Heart left ventricle (tissue), 16 donors: ENCODE measurements around the gene RNF213. TPM values are rescaled to one million over a fixed set of nuclear protein-coding genes. Genes with fewer than 3 reads are reported as not detected.
A peak's percentile ranks its signal among the peaks of the same experiment; 100 is the strongest.

ENCODE experiments used
- ATAC-seq, 4 donors: fragments of 200-7000 bp; cut with Tn5 transposase; one replicate each; pipeline ENCODE4 v1.9.1; 2020 to 2022; ENCODE audit warnings: moderate library complexity in 4 of 4, mild to moderate bottlenecking in 3 of 4, moderate number of reproducible peaks in 1 of 4
- DNase-seq, 5 donors: peaks; one replicate each; pipeline ENCODE4 v3.0.0-alpha.2; 2020
- H3K27ac ChIP-seq, 12 donors: fragments of 200-600 bp; sonication (generic) in 4 of 12; one replicate each; pipeline versions ENCODE4 v1.5.0 to v1.8.0; 2016 to 2022; ENCODE audit warnings: mild to moderate bottlenecking in 2 of 12
- H3K27me3 ChIP-seq, 9 donors: fragments of 200-600 bp; sonication (generic) in 2 of 9; one replicate each; pipeline versions ENCODE4 v1.5.1 to v1.8.0; 2016 to 2022; ENCODE audit warnings: mild to moderate bottlenecking in 3 of 9
- H3K36me3 ChIP-seq, 9 donors: fragments of 200-600 bp; sonication (generic) in 2 of 9; one replicate each; pipeline versions ENCODE4 v1.5.0 to v1.8.0; 2018 to 2022; ENCODE audit warnings: mild to moderate bottlenecking in 2 of 9
- H3K4me1 ChIP-seq, 12 donors: fragments of 200-600 bp; sonication (generic) in 4 of 12; one replicate each; pipeline versions ENCODE4 v1.5.0 to v1.8.0; 2016 to 2022; ENCODE audit warnings: mild to moderate bottlenecking in 3 of 12
- H3K4me3 ChIP-seq, 12 donors: fragments of 200-600 bp; sonication (generic) in 4 of 12; one replicate each; pipeline versions ENCODE4 v1.5.0 to v1.8.0; 2017 to 2022; ENCODE audit warnings: mild to moderate bottlenecking in 9 of 12, moderate library complexity in 4 of 12
- H3K9me3 ChIP-seq, 12 donors: fragments of 200-600 bp; sonication (generic) in 4 of 12; one replicate each; pipeline versions ENCODE4 v1.5.0 to v1.8.0; 2016 to 2022; ENCODE audit warnings: mild to moderate bottlenecking in 1 of 12
- POLR2A ChIP-seq, 2 donors: fragments of 450-650 bp; IDR thresholded peaks; one replicate each; pipeline ENCODE4 v1.6.1; 2017; ENCODE audit warnings: antibody characterized with exemption in 2 of 2, mild to moderate bottlenecking in 2 of 2, moderate library complexity in 2 of 2
- WGBS, 4 donors: extraction: QIAGEN DNeasy Blood & Tissue Kit in 2 of 4; methylation state at CpG; one replicate each; pipeline versions ENCODE4 v1.1.5 to v1.1.7; 2013 to 2018; 5-methylcytosine and 5-hydroxymethylcytosine counted together
- intact Hi-C, 10 donors: fragments of 100-400 bp; cut with DNase I; formaldehyde crosslinking; loops; one replicate each; pipeline versions ENCODE4 v1.11.1 to v1.14.2; 2022
- polyA plus RNA-seq, 2 donors: library from polyadenylated mRNA; stranded (reverse); fragments of 200-250 nt; gene quantifications; one replicate each; pipeline ENCODE4 v1.2.3, GENCODE V29; 2013
- total RNA-seq, 9 donors: library from RNA; depleted of rRNA in 2 of 9; stranded (reverse); fragments of >200 nt in 2 of 9; fragmentation: NEBNext Ultra II Directional in 3 of 9; extraction: Animal tissue kit (Norgen Biotek cat#: 25700) in 3 of 9; gene quantifications; one replicate each; pipeline versions ENCODE4 v1.1.0 to v1.2.4, GENCODE V29; 2016 to 2023
- TF ChIP-seq, protein P1 (sequence below), 12 donors: fragments of 200-600 bp; sonication (generic) in 4 of 12; IDR thresholded peaks; one replicate each; pipeline versions ENCODE4 v1.5.0 to v1.8.0; 2018 to 2022; ENCODE audit warnings: antibody characterized with exemption in 12 of 12, mild to moderate bottlenecking in 5 of 12
- donor health status: ischemic (EF 13 %, LVEDD 7.1; RV severe dilation, severe dysfunction).
- donor health status: healthy with polysubstance abuse.
- donor health status: DM: no; HTN: yes; CAD: no.
- donor health status: DM: no; HTN: no; CAD: no.
- donor health status: ischemic (EF 25% LVEDD 6.9; RV normal size, moderate dysfunction).
- donor health status: ischemic (EF 25% LVEDD 5.7; RV mildly dilated, moderate dysfunction).
- donor health status: healthy.
- donor health status: DM: yes; HTN: yes; CAD: no.
- donor health status: ischemic (EF 35%, LVEDD 5.7; RV mildly dilated, moderate dysfunction).
- donor health status: nonischemic (EF 11% LVEDD 7.7; RV severe dilation, severe dysfunction).
- donor health status: DM: yes; HTN: yes; CAD: no.
- donor health status: PGD.
- donor health status: ischemic (EF 29% LVEDD 5.4; RV normal size, mild dysfunction).
- donor health status: nonischemic (EF 23%, LVEDD 6.1; RV moderate dilation, normal function).

The RNF213 gene
- total and polyA plus RNA-seq, 11 donors, result 23.1 to 167 (median 31.4) TPM

GRCh38 chr17:80432350-80432955, 171.8 kb downstream of the RNF213 start:
- Histone ChIP-seq H3K27ac (no peak overlapping the region), H3K4me1 (no peaks in the 10 kb centered on the region), H3K9me3 (no peaks in the 10 kb centered on the region), H3K27me3 (no peaks in the 10 kb centered on the region), H3K36me3 (peaks cover 0 to 22% (median 0%) of the 10 kb centered on the region in 9 donors), H3K4me3 (no peak overlapping the region)
- intact Hi-C loops, result loop anchor here in 1 of 10 donors (10.0 kb wide), 1 partner anchor 432 kb away; no protein-coding TSS in a partner anchor
- no peak for TF ChIP-seq POLR2A (IDR thresholded peaks at IDR 0.05)
- TF ChIP-seq, protein P1, sequence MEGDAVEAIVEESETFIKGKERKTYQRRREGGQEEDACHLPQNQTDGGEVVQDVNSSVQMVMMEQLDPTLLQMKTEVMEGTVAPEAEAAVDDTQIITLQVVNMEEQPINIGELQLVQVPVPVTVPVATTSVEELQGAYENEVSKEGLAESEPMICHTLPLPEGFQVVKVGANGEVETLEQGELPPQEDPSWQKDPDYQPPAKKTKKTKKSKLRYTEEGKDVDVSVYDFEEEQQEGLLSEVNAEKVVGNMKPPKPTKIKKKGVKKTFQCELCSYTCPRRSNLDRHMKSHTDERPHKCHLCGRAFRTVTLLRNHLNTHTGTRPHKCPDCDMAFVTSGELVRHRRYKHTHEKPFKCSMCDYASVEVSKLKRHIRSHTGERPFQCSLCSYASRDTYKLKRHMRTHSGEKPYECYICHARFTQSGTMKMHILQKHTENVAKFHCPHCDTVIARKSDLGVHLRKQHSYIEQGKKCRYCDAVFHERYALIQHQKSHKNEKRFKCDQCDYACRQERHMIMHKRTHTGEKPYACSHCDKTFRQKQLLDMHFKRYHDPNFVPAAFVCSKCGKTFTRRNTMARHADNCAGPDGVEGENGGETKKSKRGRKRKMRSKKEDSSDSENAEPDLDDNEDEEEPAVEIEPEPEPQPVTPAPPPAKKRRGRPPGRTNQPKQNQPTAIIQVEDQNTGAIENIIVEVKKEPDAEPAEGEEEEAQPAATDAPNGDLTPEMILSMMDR (IDR thresholded peaks at IDR 0.05), result no peak
- peak in 2 of 5 donors; percentile 14 to 28 for DNase-seq
- 79 to 83% (median 81%) methylated on average over 4 to 15 of the region's 15 CpGs for WGBS, 4 donors
- ATAC-seq, result peak in 1 of 4 donors; percentile 12

- WGBS, 4 donors, result 79 to 92% (median 86%) methylated on average over 5 to 6 of the region's 6 CpGs
- peaks cover 0 to 22% (median 0%) of the 10 kb centered on the region in 9 donors for H3K36me3 ChIP-seq
Measured at GRCh38 chr17:80432961-80433550, 172.4 kb downstream of the RNF213 start.

DNA sequence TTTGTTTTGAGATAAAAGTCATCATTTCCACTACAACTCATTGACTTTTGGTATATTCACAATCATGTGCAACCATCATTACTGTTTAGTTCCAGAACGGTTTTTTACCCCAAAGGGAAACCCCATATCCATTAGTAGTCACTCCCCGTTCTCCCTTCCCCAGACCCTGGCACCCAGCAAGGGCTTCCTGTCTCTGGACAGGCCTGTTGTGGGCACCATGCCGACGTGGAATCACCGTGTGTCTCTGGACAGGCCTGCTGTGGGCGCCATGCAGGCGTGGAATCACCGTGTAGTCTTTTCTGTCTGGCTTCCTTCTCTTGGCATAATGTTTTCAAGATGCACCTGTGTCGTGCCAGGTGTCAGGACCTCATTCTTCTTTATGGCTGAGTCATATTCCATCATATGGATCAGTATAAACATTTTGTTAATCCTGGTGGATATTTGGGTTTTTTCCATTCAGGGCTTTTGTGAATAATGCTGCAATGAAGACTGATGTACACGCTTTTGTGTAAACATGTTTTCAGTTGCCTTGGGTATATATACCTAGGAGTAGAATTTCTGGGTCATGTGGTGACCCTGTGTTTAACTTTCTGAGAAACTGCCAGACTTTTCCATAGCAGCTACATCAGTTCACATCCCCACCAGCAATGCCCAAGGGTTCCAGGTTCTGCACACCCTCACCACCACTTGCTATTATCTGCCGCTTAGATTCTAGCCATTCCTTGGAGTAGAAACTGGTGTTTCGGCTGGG, 173.4 kb downstream of the RNF213 start:
- no peak for TF ChIP-seq POLR2A (IDR thresholded peaks at IDR 0.05)
- TF ChIP-seq, protein P1 (IDR thresholded peaks at IDR 0.05), result no peak
- Histone ChIP-seq H3K27ac (no peak overlapping the region), H3K4me1 (no peaks in the 10 kb centered on the region), H3K27me3 (no peaks in the 10 kb centered on the region), H3K4me3 (no peak overlapping the region), H3K36me3 (peaks cover 0 to 14% (median 0%) of the 10 kb centered on the region in 9 donors), H3K9me3 (no peaks in the 10 kb centered on the region)
- 79 to 82% (median 80%) methylated on average over 12 of the region's 12 CpGs for WGBS, 4 donors
- peak in 2 of 5 donors; percentile 12 to 16 for DNase-seq
- intact Hi-C loops, result loop anchor here in 1 of 10 donors (10.0 kb wide), 1 partner anchor 431 kb away; no protein-coding TSS in a partner anchor
- ATAC-seq, result no peak

More at GRCh38 chr17:80432961-80433550, 172.4 kb downstream of the RNF213 start:
- DNase-seq (peak in 2 of 5 donors; percentile 10 to 26), ATAC-seq (no peak)
- intact Hi-C loops, result loop anchor here in 1 of 10 donors (10.0 kb wide), 1 partner anchor 432 kb away; no protein-coding TSS in a partner anchor
- TF ChIP-seq POLR2A (IDR thresholded peaks at IDR 0.05), result no peak
- TF ChIP-seq, protein P1 (IDR thresholded peaks at IDR 0.05), result no peak
- Histone ChIP-seq H3K9me3 (no peaks in the 10 kb centered on the region), H3K4me3 (no peak overlapping the region), H3K4me1 (no peaks in the 10 kb centered on the region), H3K27ac (no peak overlapping the region), H3K27me3 (no peaks in the 10 kb centered on the region)

GRCh38 chr17:80437532-80437931, 176.9 kb downstream of the RNF213 start:
- peaks cover 0 to 5% (median 0%) of the 10 kb centered on the region in 9 donors for H3K36me3 ChIP-seq
- intact Hi-C loops, result loop anchor here in 1 of 10 donors (10.0 kb wide), 1 partner anchor 427 kb away; no protein-coding TSS in a partner anchor
- no peak overlapping the region for H3K27ac ChIP-seq
- no peaks in the 10 kb centered on the region for H3K27me3 ChIP-seq
- H3K4me3 ChIP-seq, result no peak overlapping the region
- H3K9me3 ChIP-seq, result no peaks in the 10 kb centered on the region
- H3K4me1 ChIP-seq, result no peaks in the 10 kb centered on the region
- ATAC-seq (no peak), DNase-seq (no peak)
- 78 to 84% (median 82%) methylated on average over 10 of the region's 10 CpGs for WGBS, 4 donors
- TF ChIP-seq, protein P1 (IDR thresholded peaks at IDR 0.05), result no peak
- TF ChIP-seq POLR2A (IDR thresholded peaks at IDR 0.05), result no peak
